PC-9 (cell line): ENCODE measurements around the gene ENTREP3.

Experiments used
- EZH2 ChIP-seq: fragments of 200-600 bp; sonication (generic); IDR thresholded peaks from 2 replicates; pipeline ENCODE4 v1.8.0; 2017; ENCODE audit warnings: antibody characterized with exemption, low read depth
- TF ChIP-seq, protein P1 (sequence below): fragments of 200-600 bp; sonication (generic); conservative IDR thresholded peaks from 2 replicates; pipeline ENCODE4 v1.6.1; 2017; ENCODE audit warnings: mixed run types, antibody characterized with exemption, mild to moderate bottlenecking, moderate library complexity

DNA sequence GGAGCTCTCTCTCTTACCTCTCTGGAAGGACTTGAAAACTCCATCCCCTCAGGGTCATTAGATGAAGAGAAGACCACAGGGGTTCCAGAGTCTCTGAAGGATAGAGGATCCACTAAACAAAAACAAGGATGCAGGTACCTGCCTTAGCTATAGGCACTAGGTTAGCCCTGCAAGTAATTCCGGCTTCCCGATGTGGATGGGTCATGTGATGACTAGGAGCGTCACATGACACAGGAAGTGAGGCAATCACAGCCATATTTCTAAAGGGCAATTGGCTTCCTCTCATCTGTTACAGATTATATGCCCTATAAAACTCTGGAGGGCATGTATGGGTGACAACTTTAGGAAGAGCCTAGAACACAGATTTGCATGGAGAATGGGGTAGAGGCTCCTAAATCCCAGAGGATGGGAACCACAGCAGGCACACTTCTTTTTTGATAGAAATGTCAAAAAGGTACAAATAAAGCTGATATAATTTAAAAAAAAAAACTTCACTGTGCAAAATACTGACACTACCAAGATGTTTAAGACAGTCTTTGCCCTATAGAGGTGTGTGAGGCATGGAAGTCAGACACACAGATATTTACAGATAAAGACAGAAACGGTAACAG is 14.1 kb downstream of the ENTREP3 start:
- TF ChIP-seq, protein P1, sequence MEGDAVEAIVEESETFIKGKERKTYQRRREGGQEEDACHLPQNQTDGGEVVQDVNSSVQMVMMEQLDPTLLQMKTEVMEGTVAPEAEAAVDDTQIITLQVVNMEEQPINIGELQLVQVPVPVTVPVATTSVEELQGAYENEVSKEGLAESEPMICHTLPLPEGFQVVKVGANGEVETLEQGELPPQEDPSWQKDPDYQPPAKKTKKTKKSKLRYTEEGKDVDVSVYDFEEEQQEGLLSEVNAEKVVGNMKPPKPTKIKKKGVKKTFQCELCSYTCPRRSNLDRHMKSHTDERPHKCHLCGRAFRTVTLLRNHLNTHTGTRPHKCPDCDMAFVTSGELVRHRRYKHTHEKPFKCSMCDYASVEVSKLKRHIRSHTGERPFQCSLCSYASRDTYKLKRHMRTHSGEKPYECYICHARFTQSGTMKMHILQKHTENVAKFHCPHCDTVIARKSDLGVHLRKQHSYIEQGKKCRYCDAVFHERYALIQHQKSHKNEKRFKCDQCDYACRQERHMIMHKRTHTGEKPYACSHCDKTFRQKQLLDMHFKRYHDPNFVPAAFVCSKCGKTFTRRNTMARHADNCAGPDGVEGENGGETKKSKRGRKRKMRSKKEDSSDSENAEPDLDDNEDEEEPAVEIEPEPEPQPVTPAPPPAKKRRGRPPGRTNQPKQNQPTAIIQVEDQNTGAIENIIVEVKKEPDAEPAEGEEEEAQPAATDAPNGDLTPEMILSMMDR = no peak
- no peak for TF ChIP-seq EZH2
